HepG2 (cell line): ENCODE data around the gene FAF1. TPM values are rescaled to one million over a fixed set of nuclear protein-coding genes. Genes with fewer than 3 reads are reported as not detected.

ENCODE experiments used
- ATAC-seq: fragments of 200-7000 bp; cut with Tn5 transposase; 3 replicates; pipeline ENCODE4 v1.9.1; 2020; ENCODE audit warnings: mild to moderate bottlenecking, moderate library complexity
- BruUV-seq: library from RNA; stranded (reverse); fragments of 400-500 nt; replicated peaks from 2 replicates; lab custom pipeline; 2021; lab: Mats Ljungman, UMichigan
- CTCF ChIA-PET: fragments of 300-600 bp; formaldehyde crosslinking; extraction: SDS; loops from one replicate; lab custom pipeline; 2021; ENCODE audit warnings: low total read pairs, inconsistent platforms, low intra/inter-chr PET ratio; lab: Yijun Ruan, JAX
- POLR2A ChIA-PET: fragments of 350-600 bp; sonication (Branson Sonifier 250); formaldehyde crosslinking; loops from one replicate; lab custom pipeline; 2020; ENCODE audit warnings: antibody characterized with exemption, inconsistent platforms; lab: Yijun Ruan, JAX
- DNase-seq: peaks from one replicate; pipeline ENCODE4 v3.0.0-alpha.2; 2015; ENCODE audit warnings: low spot score
- FAIRE-seq: peaks from 3 replicates; lab custom pipeline; 2011; peaks lifted over from hg19 to GRCh38; lab: Jason Lieb, UNC
- H2AFZ ChIP-seq: one replicate; pipeline ENCODE4 v1.6.1; 2011; ENCODE audit warnings: low read length, inconsistent platforms
- H3K27ac ChIP-seq: fragments of 300-600 bp; 3 replicates; pipeline ENCODE4 v1.8.0; 2011; ENCODE audit warnings: mixed run types, mild to moderate bottlenecking, mixed read lengths, low read length, inconsistent platforms; ENCODE audit not compliant: insufficient read depth; ENCODE audit errors: extremely low read length
- H3K27me3 ChIP-seq, 2 experiments: fragments of 200-600 bp in 1 of 2; 2 replicates in 1 of 2; 3 replicates in 1 of 2; pipeline versions ENCODE4 v1.6.0 to v1.8.0; 2011; ENCODE audit warnings: low read length in 2 of 2, mild to moderate bottlenecking in 2 of 2, moderate library complexity in 2 of 2, inconsistent platforms in 1 of 2; ENCODE audit not compliant: insufficient read depth in 2 of 2, control insufficient read depth in 1 of 2
- H3K36me3 ChIP-seq, 2 experiments: fragments of 200-600 bp in 1 of 2; replicated peaks in 1 of 2; 2 replicates in 1 of 2; 3 replicates in 1 of 2; pipeline versions ENCODE4 v1.5.1 to v1.8.0; 2011; ENCODE audit warnings: low read length in 2 of 2, inconsistent platforms in 1 of 2; ENCODE audit not compliant: insufficient read depth in 2 of 2, control insufficient read depth in 1 of 2
- H3K4me1 ChIP-seq: 2 replicates; pipeline ENCODE4 v1.5.1; 2012; ENCODE audit warnings: low read length, inconsistent platforms; ENCODE audit not compliant: insufficient read depth
- H3K4me2 ChIP-seq: 2 replicates; pipeline ENCODE4 v1.6.0; 2011; ENCODE audit warnings: low read depth, low read length, inconsistent platforms
- H3K4me3 ChIP-seq, 3 experiments: fragments of 200-600 bp in 1 of 3; sonication (generic), shearing (Covaris generic) in 1 of 3; replicated peaks in 1 of 3; 2 replicates each; pipeline ENCODE4 v1.5.1; 2011 to 2016; ENCODE audit warnings: low read length in 3 of 3, inconsistent platforms in 2 of 3, low read depth in 2 of 3, mild to moderate bottlenecking in 2 of 3, control low read depth in 1 of 3, mixed read lengths in 1 of 3; ENCODE audit not compliant: insufficient read depth in 1 of 3
- H3K79me2 ChIP-seq: one replicate; pipeline ENCODE4 v1.6.1; 2011; ENCODE audit warnings: low read length, inconsistent platforms; ENCODE audit not compliant: insufficient read depth
- H3K9ac ChIP-seq: 2 replicates; pipeline ENCODE4 v1.6.0; 2011; ENCODE audit warnings: mild to moderate bottlenecking, low read depth, low read length, inconsistent platforms; ENCODE audit not compliant: insufficient read depth
- H3K9me3 ChIP-seq: 2 replicates; pipeline ENCODE4 v1.5.1; 2012; ENCODE audit warnings: mild to moderate bottlenecking, low read length
- H4K20me1 ChIP-seq: 2 replicates; pipeline ENCODE4 v1.6.0; 2011; ENCODE audit warnings: inconsistent platforms, mild to moderate bottlenecking, low read length, moderate library complexity; ENCODE audit not compliant: insufficient read depth
- ELF4 ChIP-seq: sonication (generic); formaldehyde crosslinking; IDR thresholded peaks from 2 replicates; pipeline ENCODE4 v1.5.0; 2020; ENCODE audit warnings: missing genetic modification reagents, mild to moderate bottlenecking, moderate library complexity, borderline replicate concordance
- IKZF4 ChIP-seq: sonication (generic); formaldehyde crosslinking; IDR thresholded peaks from 2 replicates; pipeline ENCODE4 v1.5.1; 2020; ENCODE audit warnings: borderline replicate concordance, mild to moderate bottlenecking, low read depth, missing genetic modification reagents; ENCODE audit errors: not compliant biosample characterization
- MEIS1 ChIP-seq: sonication (generic); formaldehyde crosslinking; IDR thresholded peaks from 2 replicates; pipeline ENCODE4 v1.9.0; 2021; ENCODE audit warnings: mild to moderate bottlenecking, missing genetic modification reagents, moderate library complexity, borderline replicate concordance
- MYPOP ChIP-seq: sonication (generic); formaldehyde crosslinking; IDR thresholded peaks from 2 replicates; pipeline ENCODE4 v1.8.1; 2023; ENCODE audit warnings: mild to moderate bottlenecking, moderate library complexity, missing genetic modification reagents
- PBX2 ChIP-seq: IDR thresholded peaks from 2 replicates; pipeline ENCODE4 v1.6.1; 2016; ENCODE audit warnings: control low read depth
- TCF7L2 ChIP-seq: IDR thresholded peaks from 2 replicates; pipeline ENCODE4 v1.6.1; 2011; ENCODE audit warnings: mild to moderate bottlenecking, low read depth, low read length, moderate library complexity
- XRCC5 ChIP-seq: fragments of 200-400 bp; formaldehyde crosslinking; optimal IDR thresholded peaks from 2 replicates; pipeline ENCODE3; 2017; ENCODE audit warnings: mild to moderate bottlenecking, low read length
- ZFP82 ChIP-seq: sonication (generic); formaldehyde crosslinking; IDR thresholded peaks from 2 replicates; pipeline ENCODE4 v1.5.1; 2020; ENCODE audit warnings: mild to moderate bottlenecking, missing genetic modification reagents, borderline replicate concordance
- ZKSCAN1 ChIP-seq: fragments of 150-350 bp; IDR thresholded peaks from 2 replicates; pipeline ENCODE4 v1.6.1; 2014; ENCODE audit warnings: low read length
- ZKSCAN5 ChIP-seq: sonication (generic); formaldehyde crosslinking; IDR thresholded peaks from 2 replicates; pipeline ENCODE4 v1.5.1; 2020; ENCODE audit warnings: mild to moderate bottlenecking, missing genetic modification reagents
- ZNF256 ChIP-seq: sonication (generic); formaldehyde crosslinking; conservative IDR thresholded peaks from 2 replicates; pipeline ENCODE4 v1.4.0; 2020; ENCODE audit warnings: missing genetic modification reagents
- ZNF557 ChIP-seq: sonication (generic); formaldehyde crosslinking; IDR thresholded peaks from 2 replicates; pipeline ENCODE4 v1.4.0; 2020; ENCODE audit warnings: missing genetic modification reagents
- ZNF570 ChIP-seq: sonication (generic); formaldehyde crosslinking; IDR thresholded peaks from 2 replicates; pipeline ENCODE4 v1.4.0; 2020; ENCODE audit warnings: mild to moderate bottlenecking, missing genetic modification reagents, borderline replicate concordance
- ZNF646 ChIP-seq: sonication (generic); formaldehyde crosslinking; IDR thresholded peaks from 2 replicates; pipeline ENCODE4 v1.9.0; 2021; ENCODE audit warnings: mild to moderate bottlenecking, missing genetic modification reagents
- ZNF770 ChIP-seq: sonication (generic); formaldehyde crosslinking; IDR thresholded peaks from 2 replicates; pipeline ENCODE4 v1.5.0; 2020; ENCODE audit warnings: mild to moderate bottlenecking, missing genetic modification reagents
- WGBS: methylation state at CpG from one replicate; pipeline ENCODE4 v1.1.6; 2017; ENCODE audit warnings: low lambda C conversion rate; 5-methylcytosine and 5-hydroxymethylcytosine counted together
- in situ Hi-C: cut with HindIII; loops from 2 replicates; pipeline ENCODE4 v1.10.0; 2017; ENCODE audit warnings: low pct_unique_long_range_greater_than_20kb; ENCODE audit not compliant: extremely low pct_ligation_motif_present
- intact Hi-C: fragments of 100-400 bp; cut with micrococcal nuclease; formaldehyde crosslinking; loops from one replicate; pipeline ENCODE4 v1.10.0; 2022; ENCODE audit not compliant: unreplicated experiment
- polyA plus RNA-seq, 8 experiments: library from polyadenylated mRNA; depleted of rRNA in 3 of 8; stranded (reverse) in 7 of 8; unstranded in 1 of 8; fragments of >200 nt; fragmentation: Illumina TruSeq in 4 of 8; extraction: Trizol in 4 of 8; gene quantifications; 2 replicates each; pipeline versions ENCODE4 v1.2.1 to v1.2.3, GENCODE V29; 2011 to 2016; ENCODE audit warnings: low read depth in 4 of 8, missing spikeins in 1 of 8, mixed read lengths in 1 of 8; ENCODE audit not compliant: insufficient read depth in 1 of 8
- total RNA-seq, 5 experiments: library from RNA; depleted of rRNA; stranded (reverse); fragments of >200 nt; fragmentation: Illumina TruSeq; extraction: Trizol; gene quantifications; 2 replicates each; pipeline ENCODE4 v1.2.3, GENCODE V29; 2016; ENCODE audit warnings: low read depth in 1 of 5

FAF1 gene
- total and polyA plus RNA-seq, 2 of the 13 experiments (the other 11 are each of a cell fraction or from before 2014, with no cell fraction given): 19.4 to 63.3 TPM

GRCh38 chr1:50808296-50808695, 151.8 kb downstream of the FAF1 start:
- POLR2A ChIA-PET: no interaction called here
- ATAC-seq: no peak
- Histone ChIP-seq H3K36me3 (no peaks in the 10 kb centered on the region), H3K9ac (no peak overlapping the region), H3K4me1 (no peaks in the 10 kb centered on the region), H2AFZ (no peak overlapping the region), H3K27me3 (no peaks in the 10 kb centered on the region), H3K9me3 (peaks cover 15% of the 10 kb centered on the region), H3K79me2 (peaks cover 38% of the 10 kb centered on the region), H3K4me2 (no peak overlapping the region), H3K4me3 (no peak overlapping the region), H3K27ac (no peak overlapping the region), H4K20me1 (no peaks in the 10 kb centered on the region; the same call in 1 of the 2 replicates)
- BruUV-seq: no TSS peak
- CTCF ChIA-PET: no interaction called here
- FAIRE-seq: no peak
- DNase-seq: no peak
- intact Hi-C loops (no loop called here), in situ Hi-C loops (no loop called here)
- WGBS: 99% methylated on average over 3 of the region's 3 CpGs
- no peak for TF ChIP-seq MEIS1 (CRISPR knock-in tag)
- no peak for TF ChIP-seq PBX2 (CRISPR knock-in tag)
- no peak for TF ChIP-seq ZKSCAN1
- no peak for TF ChIP-seq ZKSCAN5 (CRISPR knock-in tag)
- TF ChIP-seq ZNF770 (CRISPR knock-in tag): no peak
- TF ChIP-seq ZNF557 (CRISPR knock-in tag): no peak
- TF ChIP-seq ZNF570: no peak
- no peak for TF ChIP-seq XRCC5
- TF ChIP-seq ELF4 (CRISPR knock-in tag): no peak
- TF ChIP-seq MYPOP: no peak
- TF ChIP-seq ZNF256 (CRISPR knock-in tag): no peak
- no peak for TF ChIP-seq TCF7L2
- no peak for TF ChIP-seq ZNF646
- no peak for TF ChIP-seq IKZF4 (CRISPR knock-in tag)
- no peak for TF ChIP-seq ZFP82 (CRISPR knock-in tag)
